Uterus (tissue), 4 donors: ENCODE measurements around the gene TULP1. TPM values are rescaled to one million over a fixed set of nuclear protein-coding genes. Genes with fewer than 3 reads are reported as not detected.

Source experiments
- DNase-seq, 2 donors: peaks; one replicate each; pipeline ENCODE4 v3.0.0-alpha.2; 2019 to 2020
- H3K27ac ChIP-seq, 2 donors: fragments of 200-600 bp; sonication (generic); 1 replicate in 1 of 2; 2 replicates in 1 of 2; pipeline ENCODE4 v1.5.1; 2016 to 2018
- H3K27me3 ChIP-seq, 2 donors: fragments of 200-600 bp; sonication (generic); one replicate each; pipeline ENCODE4 v1.5.1; 2018 to 2019; ENCODE audit warnings: control low read depth in 1 of 2
- H3K36me3 ChIP-seq, 2 donors: fragments of 200-600 bp; sonication (generic); one replicate each; pipeline ENCODE4 v1.5.1; 2019; ENCODE audit warnings: control low read depth in 1 of 2
- H3K4me1 ChIP-seq, 2 donors: fragments of 200-600 bp; sonication (generic); one replicate each; pipeline ENCODE4 v1.5.1; 2018 to 2019; ENCODE audit warnings: control low read depth in 1 of 2
- H3K4me3 ChIP-seq, 2 donors: fragments of 200-600 bp; sonication (generic); 1 replicate in 1 of 2; 2 replicates in 1 of 2; pipeline ENCODE4 v1.5.1; 2018 to 2019; ENCODE audit warnings: mild to moderate bottlenecking in 1 of 2
- H3K9me3 ChIP-seq, 2 donors: fragments of 200-600 bp; sonication (generic); one replicate each; pipeline ENCODE4 v1.5.1; 2019; ENCODE audit warnings: control low read depth in 1 of 2
- CTCF ChIP-seq, 4 experiments: fragments of 200-600 bp in 2 of 4; fragments of 450-650 bp in 2 of 4; sonication (generic) in 2 of 4; IDR thresholded peaks; one replicate each; pipeline ENCODE4 v1.5.1; 2016 to 2019; ENCODE audit warnings: antibody characterized with exemption in 4 of 4, mild to moderate bottlenecking in 2 of 4, moderate library complexity in 1 of 4
- POLR2A ChIP-seq, 2 donors: fragments of 450-650 bp; IDR thresholded peaks; one replicate each; pipeline ENCODE4 v1.6.1; 2016; ENCODE audit warnings: antibody characterized with exemption in 2 of 2, mild to moderate bottlenecking in 1 of 2, moderate library complexity in 1 of 2
- intact Hi-C: fragments of 100-400 bp; cut with DNase I; formaldehyde crosslinking; loops from one replicate; pipeline ENCODE4 v1.15.1; 2023; ENCODE audit warnings: low total_unique reads
- total RNA-seq, 4 donors: library from RNA; depleted of rRNA in 3 of 4; stranded (reverse); fragments of >200 nt in 3 of 4; gene quantifications; one replicate each; pipeline versions ENCODE4 v1.1.0 to v1.2.4, GENCODE V29; 2014 to 2023
- donor health status: DM: yes; HTN: yes; CAD: no.

TULP1 gene
- total RNA-seq, 4 donors from 2014 or later, result 1.6 to 3.2 (median 2.1) TPM; not detected in 1

DNA sequence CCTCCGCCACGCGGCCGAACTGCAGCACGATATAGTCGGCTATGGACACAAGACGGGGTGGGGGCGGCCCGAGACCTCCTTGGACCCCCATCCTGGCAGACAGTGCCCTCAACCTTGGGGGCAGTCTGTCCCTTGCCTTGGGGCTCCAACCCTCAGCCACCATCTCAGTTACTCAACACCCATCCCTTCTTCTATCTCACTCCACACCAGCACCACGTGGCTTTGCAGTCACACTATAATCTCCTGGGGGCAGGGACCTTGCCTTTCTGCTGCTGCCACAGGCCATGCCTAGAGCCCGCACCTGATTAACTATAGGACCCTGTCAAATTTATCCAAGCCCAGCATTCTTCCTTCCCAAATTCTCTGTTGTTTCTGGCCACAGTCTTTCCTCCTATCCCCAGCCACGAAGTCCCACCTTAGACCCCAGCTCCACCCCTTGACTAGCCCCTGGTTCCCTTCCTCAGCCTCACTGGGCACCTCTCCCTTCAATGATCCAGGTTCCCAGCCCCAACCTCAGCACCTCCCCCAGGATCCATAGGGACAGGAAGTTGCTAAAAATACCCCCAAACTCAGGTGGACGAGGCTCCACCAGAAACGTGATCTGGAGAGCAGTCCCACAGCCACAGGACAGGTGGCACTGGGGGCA, 14.2 kb downstream of the TULP1 start:
- H3K36me3 ChIP-seq, result no peaks in the 10 kb centered on the region
- H3K9me3 ChIP-seq, result no peaks in the 10 kb centered on the region
- no peaks in the 10 kb centered on the region for H3K27me3 ChIP-seq
- peaks cover 0 to 15% of the 10 kb centered on the region in 2 donors for H3K4me1 ChIP-seq
- no peak for TF ChIP-seq POLR2A (IDR thresholded peaks at IDR 0.05)
- TF ChIP-seq CTCF (IDR thresholded peaks at IDR 0.05), result no peak
- intact Hi-C loops, result no loop called here
- peak overlapping the region; percentile 98 to 100 for H3K27ac ChIP-seq
- no peak for DNase-seq
- peak overlapping the region; percentile 50 to 88 for H3K4me3 ChIP-seq

- Histone ChIP-seq H3K27me3 (no peaks in the 10 kb centered on the region), H3K4me1 (peaks cover 0 to 16% of the 10 kb centered on the region in 2 donors), H3K27ac (peak overlapping the region; percentile 98 to 100), H3K36me3 (no peaks in the 10 kb centered on the region), H3K9me3 (no peaks in the 10 kb centered on the region), H3K4me3 (peak overlapping the region; percentile 50 to 88)
- TF ChIP-seq POLR2A (IDR thresholded peaks at IDR 0.05) (peak in 1 of 2 donors; percentile 26), CTCF (IDR thresholded peaks at IDR 0.05) (peak in 2 of 4 experiments; percentile 4 to 18)
- DNase-seq, result peak; percentile 82 to 85
- intact Hi-C loops, result no loop called here
Observed at GRCh38 chr6:35497571-35498421, 14.9 kb downstream of the TULP1 start.

DNA sequence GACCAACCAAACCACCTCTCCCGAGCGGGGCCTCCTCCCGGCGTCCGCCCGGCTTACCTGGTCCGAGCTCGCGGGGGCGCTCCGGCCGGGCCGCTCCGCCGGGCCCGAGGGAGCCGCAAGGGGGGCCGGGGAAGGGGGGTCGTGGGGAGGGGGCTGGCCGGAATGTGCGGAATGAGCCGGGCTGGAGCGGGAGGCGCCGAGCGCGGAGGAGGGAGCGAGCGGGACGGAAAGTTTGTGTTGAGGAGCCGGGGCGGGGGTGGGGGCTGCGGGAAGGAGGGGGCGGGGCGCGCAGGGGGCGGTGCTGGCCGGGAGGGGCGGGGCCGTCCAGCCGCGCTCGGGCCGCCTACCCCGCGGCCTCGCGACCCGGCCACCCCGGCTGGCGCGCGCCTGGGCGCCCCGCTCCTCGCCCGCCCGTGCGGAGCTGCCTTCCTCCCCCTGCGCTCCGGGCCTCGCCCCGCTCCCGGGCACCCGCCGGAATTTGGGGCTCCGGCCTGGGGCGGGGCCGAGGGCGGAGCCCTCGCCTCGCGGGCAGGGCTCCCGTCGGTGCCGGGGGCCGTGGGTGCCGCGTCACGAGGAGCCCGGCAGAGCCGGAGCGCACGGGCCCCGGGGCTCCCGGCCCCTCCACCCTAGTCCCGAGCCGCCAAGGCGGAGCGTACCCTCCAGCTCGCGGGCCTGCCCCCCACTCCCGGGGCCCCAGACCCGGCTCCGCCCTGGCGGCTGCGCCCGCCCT, 15.7 kb downstream of the TULP1 start, which contains the start of gene TEAD3:
Gene TEAD3, minus strand, starts transcription at position 239 of the 730 bp plus-strand sequence.
- intact Hi-C loops, result no loop called here
- H3K36me3 ChIP-seq, result no peaks in the 10 kb centered on the region
- peak within 1 kb of the TSS; percentile 98 to 100 for H3K27ac ChIP-seq
- no peaks in the 10 kb centered on the region for H3K9me3 ChIP-seq
- TF ChIP-seq CTCF (IDR thresholded peaks at IDR 0.05) (peak in 2 of 4 experiments; percentile 3 to 21), POLR2A (IDR thresholded peaks at IDR 0.05) (peak; percentile 79 to 87)
- H3K4me1 ChIP-seq, result peaks cover 0 to 24% of the 10 kb centered on the region in 2 donors
- no peaks in the 10 kb centered on the region for H3K27me3 ChIP-seq
- peak; percentile 78 to 88 for DNase-seq
- peak within 1 kb of the TSS; percentile 50 to 88 for H3K4me3 ChIP-seq

- Histone ChIP-seq H3K36me3 (no peaks in the 10 kb centered on the region), H3K4me1 (peaks cover 0 to 32% of the 10 kb centered on the region in 2 donors), H3K27me3 (no peaks in the 10 kb centered on the region), H3K9me3 (no peaks in the 10 kb centered on the region), H3K4me3 (peak overlapping the region; percentile 50 to 88), H3K27ac (peak overlapping the region; percentile 98 to 100)
- intact Hi-C loops, result no loop called here
- peak; percentile 78 for DNase-seq
- TF ChIP-seq CTCF (IDR thresholded peaks at IDR 0.05) (no peak), POLR2A (IDR thresholded peaks at IDR 0.05) (no peak)
Observed at GRCh38 chr6:35496036-35496840, 16.5 kb downstream of the TULP1 start.
